ENCODE data around the gene RDH11. TPM values are rescaled to one million over a fixed set of nuclear protein-coding genes. Genes with fewer than 3 reads are reported as not detected.
A peak's percentile ranks its signal among the peaks of the same experiment; 100 is the strongest.

The RDH11 gene
- total RNA-seq, 2 donors from 2014 or later, result 134 to 2,107 TPM

DNA sequence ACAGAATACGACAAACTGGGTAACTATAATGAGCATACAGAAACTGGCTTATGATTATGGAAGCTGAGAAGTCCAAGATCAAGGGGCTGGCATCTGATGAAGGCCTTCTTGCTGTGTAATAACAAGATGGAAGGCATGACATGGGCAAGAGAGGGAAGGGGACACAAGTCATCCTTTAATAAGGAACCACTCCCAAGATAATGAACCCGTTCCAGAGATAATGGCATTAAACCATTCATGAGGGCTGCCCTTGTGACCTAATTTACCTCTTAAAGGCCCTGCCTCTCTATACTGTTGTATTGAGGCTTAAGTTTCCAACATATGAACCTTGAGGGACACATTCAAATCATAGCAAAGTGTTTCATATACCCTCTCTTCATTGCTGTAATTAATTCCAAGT is 16.6 kb downstream of the RDH11 start:
- no peak overlapping the region for H3K4me3 ChIP-seq
- H3K27me3 ChIP-seq (replicated peaks; ENCODE audit: insufficient read depth), result no peaks in the 10 kb centered on the region
- no peak overlapping the region for H3K27ac ChIP-seq
- DNase-seq (ENCODE audit: low spot score), result no peak
- H3K9me3 ChIP-seq, result no peaks in the 10 kb centered on the region
- WGBS, result 68% methylated on average over 2 of the region's 2 CpGs
- no peak for TF ChIP-seq POLR2AphosphoS5 (IDR thresholded peaks at IDR 0.05)
- no peak for TF ChIP-seq POLR2A (IDR thresholded peaks at IDR 0.05)
- TF ChIP-seq, protein P1, sequence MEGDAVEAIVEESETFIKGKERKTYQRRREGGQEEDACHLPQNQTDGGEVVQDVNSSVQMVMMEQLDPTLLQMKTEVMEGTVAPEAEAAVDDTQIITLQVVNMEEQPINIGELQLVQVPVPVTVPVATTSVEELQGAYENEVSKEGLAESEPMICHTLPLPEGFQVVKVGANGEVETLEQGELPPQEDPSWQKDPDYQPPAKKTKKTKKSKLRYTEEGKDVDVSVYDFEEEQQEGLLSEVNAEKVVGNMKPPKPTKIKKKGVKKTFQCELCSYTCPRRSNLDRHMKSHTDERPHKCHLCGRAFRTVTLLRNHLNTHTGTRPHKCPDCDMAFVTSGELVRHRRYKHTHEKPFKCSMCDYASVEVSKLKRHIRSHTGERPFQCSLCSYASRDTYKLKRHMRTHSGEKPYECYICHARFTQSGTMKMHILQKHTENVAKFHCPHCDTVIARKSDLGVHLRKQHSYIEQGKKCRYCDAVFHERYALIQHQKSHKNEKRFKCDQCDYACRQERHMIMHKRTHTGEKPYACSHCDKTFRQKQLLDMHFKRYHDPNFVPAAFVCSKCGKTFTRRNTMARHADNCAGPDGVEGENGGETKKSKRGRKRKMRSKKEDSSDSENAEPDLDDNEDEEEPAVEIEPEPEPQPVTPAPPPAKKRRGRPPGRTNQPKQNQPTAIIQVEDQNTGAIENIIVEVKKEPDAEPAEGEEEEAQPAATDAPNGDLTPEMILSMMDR (IDR thresholded peaks at IDR 0.05), result no peak
- H3K4me1 ChIP-seq (replicated peaks), result no peaks in the 10 kb centered on the region
- H3K36me3 ChIP-seq, result peaks cover 0 to 7% of the 10 kb centered on the region in 2 donors
- intact Hi-C loops (cut with DNase I), result no loop called here

DNA sequence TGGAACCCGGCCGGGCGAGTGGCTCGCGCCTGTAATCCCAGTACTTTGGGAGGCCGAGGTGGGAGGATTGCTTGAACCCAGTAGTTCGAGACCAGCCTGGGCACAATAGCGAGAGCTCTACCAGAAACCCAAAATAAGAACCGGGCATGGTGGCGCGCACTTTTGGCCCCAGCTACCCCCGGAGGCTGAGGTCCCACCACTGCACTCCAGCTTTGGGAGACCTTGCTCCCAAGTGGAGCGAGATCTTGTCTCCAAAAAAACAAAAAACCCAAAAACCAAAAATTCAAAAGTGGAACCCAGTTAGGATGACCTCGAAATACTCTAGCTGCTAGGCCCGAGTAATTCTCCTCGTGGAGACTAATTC is 20.4 kb downstream of the RDH11 start:
- TF ChIP-seq POLR2AphosphoS5 (IDR thresholded peaks at IDR 0.05) (no peak), POLR2A (IDR thresholded peaks at IDR 0.05) (no peak)
- TF ChIP-seq, protein P1 (IDR thresholded peaks at IDR 0.05), result no peak
- WGBS, result 35% methylated on average over 16 of the region's 16 CpGs
- H3K4me3 ChIP-seq, result peak overlapping the region; percentile 72 to 85
- intact Hi-C loops (cut with DNase I), result no loop called here
- no peaks in the 10 kb centered on the region for H3K4me1 ChIP-seq (replicated peaks)
- no peak for DNase-seq (ENCODE audit: low spot score)
- no peaks in the 10 kb centered on the region for H3K27me3 ChIP-seq (replicated peaks; ENCODE audit: insufficient read depth)
- peaks cover 0 to 7% of the 10 kb centered on the region in 2 donors for H3K36me3 ChIP-seq
- H3K9me3 ChIP-seq, result no peaks in the 10 kb centered on the region
- peak overlapping the region; percentile 97 for H3K27ac ChIP-seq

DNA sequence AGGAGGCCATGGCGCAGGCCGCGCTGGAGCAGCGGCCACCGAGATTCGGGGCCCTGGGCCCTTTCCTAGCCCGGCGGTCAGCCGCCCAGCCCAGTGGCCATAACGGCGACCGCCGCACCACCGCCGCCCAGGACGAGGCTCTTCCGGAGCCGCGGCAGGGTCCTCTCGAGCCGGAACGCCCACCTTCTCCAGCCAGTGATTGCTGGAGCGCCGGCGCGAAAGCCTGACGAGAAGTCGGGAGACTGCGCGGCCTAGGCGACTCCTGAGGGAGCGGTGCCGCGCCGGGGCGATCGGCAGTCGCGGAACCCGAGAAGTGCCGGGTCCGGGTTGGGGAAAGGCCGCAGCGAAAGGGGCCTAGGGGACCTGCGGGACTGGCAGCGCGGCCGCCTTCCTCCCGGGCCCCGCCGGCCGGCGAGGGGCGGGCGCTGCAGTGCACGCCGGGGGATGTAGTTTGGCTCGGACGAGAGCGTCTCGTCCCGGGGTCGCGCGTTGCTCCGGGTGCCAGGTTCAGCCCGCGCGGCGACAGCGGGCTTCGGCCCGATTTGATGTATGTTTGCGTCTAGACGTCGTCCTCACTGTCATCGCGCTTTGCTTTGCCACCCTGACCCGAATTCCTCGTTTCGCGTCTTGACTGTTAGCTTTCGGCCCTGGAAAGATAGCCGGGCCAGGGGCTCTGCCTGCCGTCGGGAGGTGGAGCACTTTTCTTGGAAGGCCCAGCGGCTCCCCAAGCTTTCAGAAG is 20.9 kb downstream of the RDH11 start, which contains the start of gene VTI1B:
VTI1B (minus strand) TSS at position 153 of the 739 bp plus-strand sequence; CDS start at position 10, 143 bp downstream.
- intact Hi-C loops (cut with DNase I), result no loop called here
- Histone ChIP-seq H3K27ac (peak within 1 kb of the TSS; percentile 97), H3K36me3 (peaks cover 0 to 7% of the 10 kb centered on the region in 2 donors), H3K4me3 (peak within 1 kb of the TSS; percentile 72 to 85), H3K4me1 (replicated peaks) (no peaks in the 10 kb centered on the region), H3K27me3 (replicated peaks; ENCODE audit: insufficient read depth) (no peaks in the 10 kb centered on the region), H3K9me3 (no peaks in the 10 kb centered on the region)
- TF ChIP-seq POLR2A (IDR thresholded peaks at IDR 0.05), result peak; percentile 24
- no peak for TF ChIP-seq POLR2AphosphoS5 (IDR thresholded peaks at IDR 0.05)
- TF ChIP-seq, protein P1 (IDR thresholded peaks at IDR 0.05), result peak in 2 of 4 experiments; percentile 5 to 14
- DNase-seq (ENCODE audit: low spot score), result peak; percentile 61
- WGBS, result under 1% methylated on average over 73 of the region's 87 CpGs

DNA sequence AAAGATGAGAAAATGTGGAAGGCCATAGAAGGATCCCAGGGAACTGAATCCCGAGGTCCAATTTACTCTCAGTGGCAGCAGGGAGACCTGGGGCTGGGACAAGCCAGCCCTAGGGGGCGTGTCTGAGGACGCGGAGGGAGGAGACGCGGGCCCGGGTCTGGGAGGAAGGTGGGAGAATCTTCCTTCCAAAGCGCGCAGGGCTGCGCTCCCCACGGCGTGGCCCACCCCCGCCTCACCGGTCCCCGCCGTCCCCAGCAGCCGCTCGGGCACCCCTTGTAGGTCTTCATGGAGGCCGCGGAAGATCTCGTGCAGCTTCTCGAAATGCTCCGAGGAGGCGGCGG is 21.5 kb downstream of the RDH11 start:
- H3K27me3 ChIP-seq (replicated peaks; ENCODE audit: insufficient read depth), result no peaks in the 10 kb centered on the region
- H3K4me1 ChIP-seq (replicated peaks), result no peaks in the 10 kb centered on the region
- peak; percentile 74 for DNase-seq (ENCODE audit: low spot score)
- intact Hi-C loops (cut with DNase I), result no loop called here
- H3K36me3 ChIP-seq, result peaks cover 0 to 7% of the 10 kb centered on the region in 2 donors
- 0% methylated on average over 9 of the region's 25 CpGs for WGBS
- H3K4me3 ChIP-seq, result peak overlapping the region; percentile 72 to 85
- peak overlapping the region; percentile 97 for H3K27ac ChIP-seq
- no peaks in the 10 kb centered on the region for H3K9me3 ChIP-seq
- TF ChIP-seq, protein P1 (IDR thresholded peaks at IDR 0.05), result peak in 3 of 4 experiments; percentile 10 to 40 (median 33)
- TF ChIP-seq POLR2A (IDR thresholded peaks at IDR 0.05) (peak; percentile 33), POLR2AphosphoS5 (IDR thresholded peaks at IDR 0.05) (peak; percentile 54)

DNA sequence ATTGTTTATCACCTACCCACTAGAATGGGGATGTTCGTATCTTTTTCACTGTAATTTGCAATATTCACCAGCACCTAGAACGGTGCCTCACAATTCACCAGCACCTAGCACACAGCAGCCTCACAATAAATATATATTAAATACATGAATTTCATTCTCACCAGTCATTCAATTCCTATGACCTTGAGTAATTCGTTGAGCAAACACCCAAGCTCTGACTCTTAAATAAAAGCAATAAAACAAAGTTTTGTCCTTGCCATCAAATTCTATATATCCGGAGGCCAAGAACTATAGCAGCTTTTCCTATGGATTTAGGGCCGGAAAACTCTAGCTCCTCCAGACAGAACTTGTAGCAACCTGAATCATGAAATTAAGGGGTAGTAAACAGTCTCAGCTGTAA is 22.1 kb downstream of the RDH11 start:
- intact Hi-C loops (cut with DNase I), result no loop called here
- Histone ChIP-seq H3K27ac (peak overlapping the region; percentile 97), H3K27me3 (replicated peaks; ENCODE audit: insufficient read depth) (no peaks in the 10 kb centered on the region), H3K36me3 (peaks cover 0 to 7% of the 10 kb centered on the region in 2 donors), H3K9me3 (no peaks in the 10 kb centered on the region), H3K4me1 (replicated peaks) (peaks cover 4% of the 10 kb centered on the region), H3K4me3 (peak overlapping the region; percentile 72 to 85)
- TF ChIP-seq POLR2A (IDR thresholded peaks at IDR 0.05) (no peak), POLR2AphosphoS5 (IDR thresholded peaks at IDR 0.05) (no peak)
- TF ChIP-seq, protein P1 (IDR thresholded peaks at IDR 0.05), result no peak
- no peak for DNase-seq (ENCODE audit: low spot score)
- WGBS, result 34% methylated on average over 5 of the region's 5 CpGs

All from prostate gland (tissue), 2 donors.